Measurements from ENCODE around the gene HMGXB3. TPM values are rescaled to one million over a fixed set of nuclear protein-coding genes. Genes with fewer than 3 reads are reported as not detected.

The HMGXB3 gene
- total RNA-seq, 1 experiment from 2014 or later, result 65.8 TPM

DNA sequence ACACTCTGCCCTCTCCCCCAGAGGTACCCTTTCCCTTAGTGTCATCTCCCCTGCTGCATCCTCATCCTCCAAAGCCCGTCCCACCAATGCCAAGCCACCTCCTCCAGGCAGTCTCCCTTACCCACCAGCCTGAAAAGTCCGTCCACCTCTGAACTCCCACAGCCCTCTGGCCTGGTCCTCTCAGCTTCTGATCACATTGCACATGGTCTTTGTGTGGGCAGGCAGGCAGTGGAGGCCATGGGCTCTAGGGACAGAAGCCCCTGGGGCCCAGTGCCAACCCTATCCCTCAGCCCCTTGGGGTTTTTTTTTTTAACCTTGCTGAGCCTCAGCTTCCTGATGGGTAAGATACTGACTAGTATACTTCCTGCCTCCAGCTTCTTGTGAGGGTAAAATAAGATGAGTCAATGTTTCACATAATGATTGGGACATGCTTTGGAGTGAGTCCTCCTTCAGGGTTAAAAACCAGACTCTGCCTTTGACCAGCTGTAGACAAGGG is 66.4 kb downstream of the HMGXB3 start:
- no peaks in the 10 kb centered on the region for H3K27me3 ChIP-seq (replicated peaks)
- peaks cover 58% of the 10 kb centered on the region for H3K4me1 ChIP-seq (replicated peaks)
- H3K9me3 ChIP-seq (replicated peaks), result no peaks in the 10 kb centered on the region
- H3K27ac ChIP-seq, result peak overlapping the region; percentile 62
- H3K4me3 ChIP-seq, result no peak overlapping the region
- peak in 1 of 2 experiments; percentile 41 for DNase-seq (ENCODE audit: low read depth in 1 of 2, low spot score in 2 of 2)
- H3K36me3 ChIP-seq, result no peaks in the 10 kb centered on the region

GRCh38 chr5:150067405-150067960 is 66.9 kb downstream of the HMGXB3 start:
- H3K9me3 ChIP-seq (replicated peaks), result no peaks in the 10 kb centered on the region
- H3K27ac ChIP-seq, result no peak overlapping the region
- DNase-seq (ENCODE audit: low read depth in 1 of 2, low spot score in 2 of 2), result no peak
- H3K4me3 ChIP-seq, result no peak overlapping the region
- H3K36me3 ChIP-seq, result no peaks in the 10 kb centered on the region
- H3K4me1 ChIP-seq (replicated peaks), result peaks cover 53% of the 10 kb centered on the region
- no peaks in the 10 kb centered on the region for H3K27me3 ChIP-seq (replicated peaks)

DNA sequence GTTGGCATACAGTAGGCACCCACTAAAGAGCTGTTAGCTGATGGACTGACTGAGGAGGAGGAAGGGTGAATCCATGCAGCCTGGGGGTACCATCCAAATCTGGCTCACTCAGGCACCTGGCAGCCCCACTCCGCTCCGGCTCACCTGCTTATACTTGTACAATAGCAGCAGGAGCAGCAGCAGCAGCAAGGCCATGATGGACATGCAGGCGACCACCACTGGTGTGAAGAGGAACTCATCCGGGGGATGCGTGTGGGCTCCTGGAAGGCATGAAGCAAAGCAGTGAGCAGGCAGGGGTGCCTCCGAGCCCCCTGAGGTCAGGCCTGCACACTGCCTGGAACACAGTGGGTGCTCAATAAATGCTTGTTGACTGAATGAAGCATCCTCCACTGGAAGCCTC is 67.5 kb downstream of the HMGXB3 start:
- H3K27me3 ChIP-seq (replicated peaks), result no peaks in the 10 kb centered on the region
- H3K4me3 ChIP-seq, result no peak overlapping the region
- H3K4me1 ChIP-seq (replicated peaks), result peaks cover 47% of the 10 kb centered on the region
- no peaks in the 10 kb centered on the region for H3K36me3 ChIP-seq
- no peak for DNase-seq (ENCODE audit: low read depth in 1 of 2, low spot score in 2 of 2)
- H3K9me3 ChIP-seq (replicated peaks), result peaks cover under 1% of the 10 kb centered on the region
- no peak overlapping the region for H3K27ac ChIP-seq

- Histone ChIP-seq H3K27me3 (replicated peaks) (no peaks in the 10 kb centered on the region), H3K4me1 (replicated peaks) (peaks cover 45% of the 10 kb centered on the region), H3K4me3 (no peak overlapping the region), H3K9me3 (replicated peaks) (peaks cover 3% of the 10 kb centered on the region), H3K36me3 (no peaks in the 10 kb centered on the region), H3K27ac (no peak overlapping the region)
- no peak for DNase-seq (ENCODE audit: low read depth in 1 of 2, low spot score in 2 of 2)
Measured at GRCh38 chr5:150068472-150068871, 67.9 kb downstream of the HMGXB3 start.

DNA sequence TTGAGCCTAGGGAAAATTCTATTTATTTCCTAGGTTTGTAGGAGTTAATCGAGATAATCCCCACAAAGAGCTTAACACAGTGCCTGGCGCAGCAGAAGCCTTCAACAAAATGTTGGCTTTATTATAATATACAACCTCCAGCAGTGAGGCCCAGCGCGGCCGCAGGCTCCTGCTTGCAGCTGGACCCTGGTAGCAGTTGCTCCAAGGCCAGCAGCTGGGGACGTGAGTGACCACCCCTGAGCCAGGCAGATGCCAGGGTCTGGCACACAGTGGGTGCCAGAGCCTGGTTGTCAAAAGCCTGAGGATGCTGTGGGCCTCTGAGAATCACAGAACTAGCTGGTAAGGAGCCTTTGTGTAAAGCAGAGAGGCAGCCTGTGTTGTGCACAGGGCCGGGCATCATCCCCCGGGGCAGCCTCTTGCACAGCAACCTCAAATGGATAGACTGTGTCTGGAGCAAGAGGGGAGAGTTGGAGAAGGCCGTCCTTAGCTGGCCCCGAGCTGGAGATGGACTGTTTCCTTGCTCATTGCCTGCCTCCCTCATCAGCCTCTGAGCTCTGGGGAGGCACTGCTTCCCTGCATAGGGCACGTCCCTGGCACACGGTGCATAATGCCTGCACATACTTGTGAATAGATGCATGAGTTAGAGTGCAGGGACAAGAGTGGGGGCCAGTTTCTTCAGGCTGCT is 68.6 kb downstream of the HMGXB3 start:
- no peak overlapping the region for H3K4me3 ChIP-seq
- no peak for DNase-seq (ENCODE audit: low read depth in 1 of 2, low spot score in 2 of 2)

DNA sequence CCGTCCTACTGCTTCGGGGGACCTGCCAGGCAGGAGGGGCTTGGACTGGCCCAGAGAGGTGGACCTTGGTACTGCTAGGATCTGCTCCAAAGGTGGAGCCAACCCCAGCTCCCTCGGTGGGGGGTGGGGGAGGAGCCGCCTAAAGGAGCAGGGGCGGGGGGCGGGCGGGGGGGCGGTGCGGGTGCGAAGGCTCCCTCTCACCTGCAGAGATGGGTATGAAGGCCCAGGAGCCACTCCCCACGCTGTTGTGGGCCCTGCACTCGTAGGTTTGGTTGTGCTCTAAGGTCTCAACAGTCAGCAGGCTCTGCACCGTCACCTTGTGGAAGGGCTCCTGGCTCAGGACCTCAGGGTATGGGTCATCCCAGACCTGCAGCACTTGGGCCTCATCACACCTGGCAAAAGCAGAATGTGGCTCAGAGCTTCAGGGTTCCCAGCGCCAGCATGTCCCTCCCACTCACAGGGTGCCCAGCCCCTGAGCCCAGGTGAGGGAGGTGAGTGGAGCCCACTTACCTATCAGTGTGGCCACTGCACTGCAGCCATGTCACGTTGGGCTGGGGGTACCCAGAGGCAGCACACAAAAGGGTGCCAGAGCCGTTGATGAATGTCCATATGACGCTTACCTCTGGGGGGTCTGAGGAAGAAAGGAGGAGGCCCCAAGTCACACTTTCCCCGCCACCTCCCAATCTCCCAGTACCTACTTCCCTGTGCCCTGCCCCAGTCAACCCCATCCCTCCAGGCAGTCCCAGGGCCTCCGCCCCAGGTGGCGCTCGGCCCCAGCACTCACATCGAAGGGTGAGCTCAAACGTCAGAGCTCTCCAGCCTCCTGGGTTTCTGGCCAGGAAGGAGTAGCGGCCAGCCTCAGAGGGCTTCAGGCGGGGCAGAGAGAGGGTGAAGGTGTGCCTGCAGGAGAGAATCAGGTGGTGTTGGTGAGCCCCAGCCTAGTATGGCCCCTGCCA is 69.4 kb downstream of the HMGXB3 start:
- Histone ChIP-seq H3K36me3 (no peaks in the 10 kb centered on the region), H3K9me3 (replicated peaks) (peaks cover 7% of the 10 kb centered on the region), H3K27me3 (replicated peaks) (no peaks in the 10 kb centered on the region), H3K27ac (no peak overlapping the region), H3K4me3 (no peak overlapping the region), H3K4me1 (replicated peaks) (peaks cover 38% of the 10 kb centered on the region)
- no peak for DNase-seq (ENCODE audit: low read depth in 1 of 2, low spot score in 2 of 2)

More for the DNA sequence above, 68.6 kb downstream of the HMGXB3 start:
- H3K27ac ChIP-seq, result no peak overlapping the region
- no peaks in the 10 kb centered on the region for H3K27me3 ChIP-seq (replicated peaks)
- peaks cover 45% of the 10 kb centered on the region for H3K4me1 ChIP-seq (replicated peaks)
- no peaks in the 10 kb centered on the region for H3K36me3 ChIP-seq
- H3K9me3 ChIP-seq (replicated peaks), result peaks cover 7% of the 10 kb centered on the region

DNA sequence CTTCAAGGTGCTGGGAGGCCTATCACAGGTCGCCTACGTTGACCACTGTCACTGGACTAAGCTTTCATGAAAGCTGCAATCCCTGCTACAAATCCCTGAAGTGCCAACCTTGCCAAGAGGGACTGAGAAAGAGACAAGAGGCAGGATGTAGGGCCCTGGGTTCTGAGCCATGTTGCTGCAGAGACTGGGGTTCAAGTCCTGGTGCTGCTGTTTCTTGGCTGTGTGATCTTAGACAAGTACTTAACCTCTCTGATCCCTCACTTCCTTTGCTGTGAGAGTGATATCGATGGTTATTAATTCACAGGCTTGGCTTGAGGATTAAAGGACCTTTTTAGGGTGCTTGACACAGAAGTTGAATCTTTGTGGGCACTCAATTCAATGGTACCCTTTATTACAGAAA is 70.3 kb downstream of the HMGXB3 start:
- Histone ChIP-seq H3K27me3 (replicated peaks) (no peaks in the 10 kb centered on the region), H3K4me3 (no peak overlapping the region), H3K9me3 (replicated peaks) (peaks cover 7% of the 10 kb centered on the region), H3K27ac (no peak overlapping the region), H3K4me1 (replicated peaks) (peaks cover 29% of the 10 kb centered on the region), H3K36me3 (no peaks in the 10 kb centered on the region)
- DNase-seq (ENCODE audit: low read depth in 1 of 2, low spot score in 2 of 2), result no peak

DNA sequence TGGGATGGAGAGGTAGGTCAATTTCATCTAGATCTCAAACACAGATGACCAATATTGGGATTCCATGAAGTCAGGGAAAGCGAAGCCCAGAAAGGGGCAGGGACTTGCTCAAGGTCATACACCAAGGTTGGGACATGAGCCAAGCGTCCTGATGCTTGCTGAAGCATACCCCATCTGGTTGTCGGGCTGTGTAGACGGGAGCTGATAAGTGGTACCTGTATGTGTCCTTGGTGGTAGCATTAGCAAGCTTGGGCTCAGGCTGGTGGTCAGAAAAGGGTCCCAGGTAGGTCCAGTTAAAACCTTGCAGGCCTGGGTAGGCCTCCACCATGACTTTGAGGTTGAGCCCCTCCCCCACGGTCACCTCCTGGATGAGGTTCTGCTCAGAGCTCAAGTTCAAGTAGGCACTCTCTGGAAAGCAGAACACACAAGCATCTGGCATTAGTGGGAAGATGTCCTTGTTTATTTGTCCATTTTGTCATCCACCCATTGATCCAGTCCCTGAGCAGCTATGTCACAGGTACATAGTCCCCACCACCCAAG is 72.6 kb downstream of the HMGXB3 start:
- DNase-seq (ENCODE audit: low read depth in 1 of 2, low spot score in 2 of 2), result peak in 1 of 2 experiments; percentile 46
- H3K27ac ChIP-seq, result no peak overlapping the region
- H3K36me3 ChIP-seq, result no peaks in the 10 kb centered on the region
- no peak overlapping the region for H3K4me3 ChIP-seq
- H3K9me3 ChIP-seq (replicated peaks), result peaks cover 7% of the 10 kb centered on the region
- peaks cover 6% of the 10 kb centered on the region for H3K4me1 ChIP-seq (replicated peaks)
- H3K27me3 ChIP-seq (replicated peaks), result no peaks in the 10 kb centered on the region

GRCh38 chr5:150073677-150074076 is 73.1 kb downstream of the HMGXB3 start:
- Histone ChIP-seq H3K4me1 (replicated peaks) (peaks cover under 1% of the 10 kb centered on the region; the same call in 1 of the 2 replicates), H3K27ac (no peak overlapping the region), H3K9me3 (replicated peaks) (peaks cover 7% of the 10 kb centered on the region), H3K27me3 (replicated peaks) (no peaks in the 10 kb centered on the region), H3K36me3 (no peaks in the 10 kb centered on the region), H3K4me3 (no peak overlapping the region)
- no peak for DNase-seq (ENCODE audit: low read depth in 1 of 2, low spot score in 2 of 2)

DNA sequence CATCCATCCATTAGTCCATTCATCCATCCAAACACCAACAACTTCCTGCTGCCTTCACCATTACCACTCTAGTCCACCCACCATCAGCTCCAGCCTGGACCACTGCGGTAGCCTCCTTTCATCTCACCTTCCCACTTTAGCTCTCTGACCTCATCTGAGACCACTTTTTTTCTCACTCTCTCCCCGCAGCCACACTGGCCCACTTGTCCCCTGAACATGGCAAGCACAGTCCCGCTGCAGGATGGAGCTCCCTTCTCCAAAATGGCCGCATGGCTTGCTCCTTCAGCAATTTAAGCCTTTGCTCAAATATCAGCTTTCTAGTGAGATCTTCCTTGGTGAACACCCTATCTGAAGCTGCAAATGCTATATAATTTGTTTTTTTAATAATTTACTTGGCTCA is 74.7 kb downstream of the HMGXB3 start:
- peaks cover 7% of the 10 kb centered on the region for H3K9me3 ChIP-seq (replicated peaks)
- no peaks in the 10 kb centered on the region for H3K36me3 ChIP-seq
- peak in 1 of 2 experiments; percentile 30 for DNase-seq (ENCODE audit: low read depth in 1 of 2, low spot score in 2 of 2)
- H3K27me3 ChIP-seq (replicated peaks), result no peaks in the 10 kb centered on the region
- H3K4me3 ChIP-seq, result no peak overlapping the region
- no peak overlapping the region for H3K27ac ChIP-seq
- no peaks in the 10 kb centered on the region for H3K4me1 ChIP-seq (replicated peaks)

- peak in 1 of 2 experiments; percentile 40 for DNase-seq (ENCODE audit: low read depth in 1 of 2, low spot score in 2 of 2)
- Histone ChIP-seq H3K36me3 (no peaks in the 10 kb centered on the region), H3K27ac (no peak overlapping the region), H3K27me3 (replicated peaks) (no peaks in the 10 kb centered on the region), H3K9me3 (replicated peaks) (peaks cover 7% of the 10 kb centered on the region), H3K4me3 (no peak overlapping the region), H3K4me1 (replicated peaks) (no peaks in the 10 kb centered on the region)
Measured at GRCh38 chr5:150075806-150076205, 75.3 kb downstream of the HMGXB3 start.

DNA sequence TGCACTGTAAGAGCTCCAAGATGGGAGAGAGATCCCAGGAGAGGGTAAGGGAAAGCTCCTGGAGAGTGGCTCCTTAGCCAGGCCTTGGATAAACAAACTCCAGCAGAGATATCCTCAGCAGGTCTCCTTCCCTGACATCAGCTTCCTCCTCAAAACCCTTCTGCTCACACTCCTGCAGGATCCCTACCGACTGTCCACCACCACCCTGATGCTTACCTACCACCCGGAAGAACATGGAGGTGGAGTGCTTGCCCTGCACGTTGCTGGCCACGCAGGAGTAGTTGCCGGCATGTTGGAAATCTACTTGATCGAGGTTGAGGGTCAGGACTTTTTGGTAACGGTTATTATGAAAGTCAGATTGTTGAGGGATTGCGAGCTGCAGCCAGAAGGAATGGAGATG is 76.5 kb downstream of the HMGXB3 start:
- Histone ChIP-seq H3K27me3 (replicated peaks) (no peaks in the 10 kb centered on the region), H3K4me3 (no peak overlapping the region)

DNA sequence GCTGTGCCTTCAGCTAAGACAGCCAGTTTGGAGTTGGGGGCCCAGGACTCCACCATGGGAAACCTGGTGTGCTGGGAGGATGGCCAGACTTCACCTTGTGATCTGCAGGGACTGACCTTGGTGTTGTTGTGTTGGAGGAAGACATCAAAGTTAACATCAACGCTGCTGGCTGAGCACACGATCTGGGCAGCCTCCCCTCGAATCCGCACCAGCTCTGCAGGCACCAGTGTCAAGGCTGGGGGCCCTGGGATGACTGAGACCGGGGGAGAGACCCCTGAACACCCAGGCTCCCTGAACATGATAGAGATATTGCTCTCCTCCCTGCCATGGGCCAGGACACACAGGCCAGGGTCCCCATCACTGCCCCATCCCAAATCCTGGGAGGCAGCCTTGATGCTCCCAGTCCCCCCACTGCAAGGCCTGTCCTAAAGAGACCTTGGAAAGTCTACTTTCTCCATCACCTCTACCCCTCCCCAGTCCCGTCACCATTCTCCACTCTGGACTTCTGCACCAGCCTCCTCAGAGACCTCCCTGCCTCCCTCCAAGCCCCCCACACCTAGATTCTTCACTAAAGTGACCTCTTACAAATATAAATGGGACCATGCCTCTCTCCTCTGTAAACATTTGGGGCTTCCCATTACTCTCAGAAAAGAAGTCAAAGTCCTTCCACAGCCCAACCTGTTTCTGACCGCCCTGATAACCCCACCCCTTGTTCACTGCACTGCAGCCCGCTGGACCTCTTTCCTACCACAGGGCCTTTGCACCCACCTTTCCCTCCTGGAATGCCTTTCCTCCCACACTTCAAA is 77.7 kb downstream of the HMGXB3 start:
- Histone ChIP-seq H3K36me3 (no peaks in the 10 kb centered on the region), H3K27ac (no peak overlapping the region), H3K27me3 (replicated peaks) (no peaks in the 10 kb centered on the region), H3K4me1 (replicated peaks) (no peaks in the 10 kb centered on the region), H3K9me3 (replicated peaks) (peaks cover 5% of the 10 kb centered on the region), H3K4me3 (no peak overlapping the region)
- peak in 1 of 2 experiments; percentile 34 for DNase-seq (ENCODE audit: low read depth in 1 of 2, low spot score in 2 of 2)

More for the DNA sequence above, 76.5 kb downstream of the HMGXB3 start:
- peak in 1 of 2 experiments; percentile 34 for DNase-seq (ENCODE audit: low read depth in 1 of 2, low spot score in 2 of 2)
- H3K4me1 ChIP-seq (replicated peaks), result no peaks in the 10 kb centered on the region
- peaks cover 7% of the 10 kb centered on the region for H3K9me3 ChIP-seq (replicated peaks)
- no peaks in the 10 kb centered on the region for H3K36me3 ChIP-seq
- no peak overlapping the region for H3K27ac ChIP-seq
